Measurements from ENCODE around the gene NPLOC4. TPM values are rescaled to one million over a fixed set of nuclear protein-coding genes. Genes with fewer than 3 reads are reported as not detected.
A peak's percentile ranks its signal among the peaks of the same experiment; 100 is the strongest.

The NPLOC4 gene
- total and polyA plus RNA-seq, 2 of the 13 experiments (the other 11 are each of a cell fraction or from before 2014, with no cell fraction given) = 57.0 to 97.0 TPM

DNA sequence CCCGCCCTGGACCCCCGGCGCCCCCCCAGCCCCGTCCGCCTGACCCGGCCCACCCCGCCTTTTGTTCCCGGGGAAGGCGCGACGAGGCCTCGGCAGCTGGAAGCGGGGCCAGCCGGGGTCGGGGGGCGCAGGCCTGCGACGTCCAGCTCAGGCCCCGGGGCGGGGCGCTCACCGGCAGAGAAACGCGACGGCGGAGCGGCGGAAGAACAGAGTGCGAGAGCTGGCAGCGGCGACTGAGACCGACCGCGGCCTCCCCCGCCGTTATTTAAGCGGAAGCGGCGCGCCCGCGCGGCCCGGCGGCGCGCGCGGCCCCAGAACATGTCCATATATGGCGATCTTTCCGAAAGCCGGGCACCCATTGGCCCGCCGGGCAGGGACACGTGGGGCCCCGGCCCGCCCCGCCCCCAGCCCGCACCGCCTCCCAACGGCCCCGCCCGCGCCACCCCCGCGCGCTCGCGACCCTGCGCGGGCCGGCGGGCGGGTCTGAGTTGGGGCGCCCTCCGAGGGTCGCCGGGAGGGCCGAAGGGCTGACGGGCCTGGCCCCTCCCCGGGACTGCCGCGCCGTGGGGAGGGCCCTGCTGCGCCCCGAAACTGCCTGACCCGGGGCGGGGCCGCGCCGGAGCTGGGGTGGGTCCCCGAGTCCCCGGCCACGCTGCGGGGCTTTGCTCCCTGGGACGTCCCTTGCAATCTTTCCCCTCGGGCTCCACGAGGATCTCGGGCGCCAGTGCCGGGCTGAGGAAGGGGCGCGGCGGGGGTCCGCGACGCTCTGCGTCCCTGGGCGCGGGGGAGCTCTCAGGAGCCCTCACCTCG is 124.1 kb downstream of the NPLOC4 start, which contains the start of gene ACTG1 (continued):
- peak; percentile 90; the same call in 1 of the 2 replicates for TF ChIP-seq POLR2AphosphoS2 (IDR thresholded peaks at IDR 0.05; ENCODE audit: low read depth, low read length)
- TF ChIP-seq SIN3A (IDR thresholded peaks at IDR 0.05; ENCODE audit: borderline replicate concordance, low read depth, low read length) = peak; percentile 93
- TF ChIP-seq EEA1 (CRISPR knock-in tag; IDR thresholded peaks at IDR 0.05; ENCODE audit: borderline replicate concordance) = peak; percentile 94; the same call in 1 of the 2 replicates
- TF ChIP-seq HOXA5 (CRISPR knock-in tag; IDR thresholded peaks at IDR 0.05) = peak; percentile 85
- TF ChIP-seq NONO (IDR thresholded peaks at IDR 0.05) = no peak
- TF ChIP-seq NONO (CRISPR knock-in tag; conservative IDR thresholded peaks at IDR 0.05) = no peak
- TF ChIP-seq ZNF546 (CRISPR knock-in tag; conservative IDR thresholded peaks at IDR 0.05) = peak; percentile 5; the same call in 1 of the 2 replicates
- 0 out of 2 replicates have a peak, but pooled peaks have one; percentile 41 for TF ChIP-seq FOXM1 (CRISPR knock-in tag; IDR thresholded peaks at IDR 0.05)
- TF ChIP-seq GTF2F1 (IDR thresholded peaks at IDR 0.05; ENCODE audit: low read length) = peak; percentile 94; the same call in 1 of the 2 replicates
- TF ChIP-seq ZNF781 (CRISPR knock-in tag; IDR thresholded peaks at IDR 0.05; ENCODE audit: borderline replicate concordance, not compliant biosample characterization) = no peak
- TF ChIP-seq ZSCAN31 (CRISPR knock-in tag; IDR thresholded peaks at IDR 0.05; ENCODE audit: low read depth) = peak; percentile 85
- TF ChIP-seq, protein P1, sequence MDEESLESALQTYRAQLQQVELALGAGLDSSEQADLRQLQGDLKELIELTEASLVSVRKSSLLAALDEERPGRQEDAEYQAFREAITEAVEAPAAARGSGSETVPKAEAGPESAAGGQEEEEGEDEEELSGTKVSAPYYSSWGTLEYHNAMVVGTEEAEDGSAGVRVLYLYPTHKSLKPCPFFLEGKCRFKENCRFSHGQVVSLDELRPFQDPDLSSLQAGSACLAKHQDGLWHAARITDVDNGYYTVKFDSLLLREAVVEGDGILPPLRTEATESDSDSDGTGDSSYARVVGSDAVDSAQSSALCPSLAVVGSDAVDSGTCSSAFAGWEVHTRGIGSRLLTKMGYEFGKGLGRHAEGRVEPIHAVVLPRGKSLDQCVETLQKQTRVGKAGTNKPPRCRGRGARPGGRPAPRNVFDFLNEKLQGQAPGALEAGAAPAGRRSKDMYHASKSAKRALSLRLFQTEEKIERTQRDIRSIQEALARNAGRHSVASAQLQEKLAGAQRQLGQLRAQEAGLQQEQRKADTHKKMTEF (CRISPR knock-in tag; IDR thresholded peaks at IDR 0.05) = peak; percentile 36; the same call in 1 of the 2 replicates
- TF ChIP-seq ZNF644 (CRISPR knock-in tag; IDR thresholded peaks at IDR 0.05; ENCODE audit: low read depth) = no peak
- TF ChIP-seq ZNF891 (CRISPR knock-in tag; IDR thresholded peaks at IDR 0.05) = no peak; the same call in 1 of the 2 replicates
- TF ChIP-seq, protein P2, sequence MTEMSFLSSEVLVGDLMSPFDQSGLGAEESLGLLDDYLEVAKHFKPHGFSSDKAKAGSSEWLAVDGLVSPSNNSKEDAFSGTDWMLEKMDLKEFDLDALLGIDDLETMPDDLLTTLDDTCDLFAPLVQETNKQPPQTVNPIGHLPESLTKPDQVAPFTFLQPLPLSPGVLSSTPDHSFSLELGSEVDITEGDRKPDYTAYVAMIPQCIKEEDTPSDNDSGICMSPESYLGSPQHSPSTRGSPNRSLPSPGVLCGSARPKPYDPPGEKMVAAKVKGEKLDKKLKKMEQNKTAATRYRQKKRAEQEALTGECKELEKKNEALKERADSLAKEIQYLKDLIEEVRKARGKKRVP (CRISPR knock-in tag; IDR thresholded peaks at IDR 0.05) = no peak
- no peak for TF ChIP-seq TFDP2 (CRISPR knock-in tag; IDR thresholded peaks at IDR 0.05)
- TF ChIP-seq, protein P3, sequence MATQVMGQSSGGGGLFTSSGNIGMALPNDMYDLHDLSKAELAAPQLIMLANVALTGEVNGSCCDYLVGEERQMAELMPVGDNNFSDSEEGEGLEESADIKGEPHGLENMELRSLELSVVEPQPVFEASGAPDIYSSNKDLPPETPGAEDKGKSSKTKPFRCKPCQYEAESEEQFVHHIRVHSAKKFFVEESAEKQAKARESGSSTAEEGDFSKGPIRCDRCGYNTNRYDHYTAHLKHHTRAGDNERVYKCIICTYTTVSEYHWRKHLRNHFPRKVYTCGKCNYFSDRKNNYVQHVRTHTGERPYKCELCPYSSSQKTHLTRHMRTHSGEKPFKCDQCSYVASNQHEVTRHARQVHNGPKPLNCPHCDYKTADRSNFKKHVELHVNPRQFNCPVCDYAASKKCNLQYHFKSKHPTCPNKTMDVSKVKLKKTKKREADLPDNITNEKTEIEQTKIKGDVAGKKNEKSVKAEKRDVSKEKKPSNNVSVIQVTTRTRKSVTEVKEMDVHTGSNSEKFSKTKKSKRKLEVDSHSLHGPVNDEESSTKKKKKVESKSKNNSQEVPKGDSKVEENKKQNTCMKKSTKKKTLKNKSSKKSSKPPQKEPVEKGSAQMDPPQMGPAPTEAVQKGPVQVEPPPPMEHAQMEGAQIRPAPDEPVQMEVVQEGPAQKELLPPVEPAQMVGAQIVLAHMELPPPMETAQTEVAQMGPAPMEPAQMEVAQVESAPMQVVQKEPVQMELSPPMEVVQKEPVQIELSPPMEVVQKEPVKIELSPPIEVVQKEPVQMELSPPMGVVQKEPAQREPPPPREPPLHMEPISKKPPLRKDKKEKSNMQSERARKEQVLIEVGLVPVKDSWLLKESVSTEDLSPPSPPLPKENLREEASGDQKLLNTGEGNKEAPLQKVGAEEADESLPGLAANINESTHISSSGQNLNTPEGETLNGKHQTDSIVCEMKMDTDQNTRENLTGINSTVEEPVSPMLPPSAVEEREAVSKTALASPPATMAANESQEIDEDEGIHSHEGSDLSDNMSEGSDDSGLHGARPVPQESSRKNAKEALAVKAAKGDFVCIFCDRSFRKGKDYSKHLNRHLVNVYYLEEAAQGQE (IDR thresholded peaks at IDR 0.05; ENCODE audit: borderline replicate concordance in 1 of 2, low read depth in 1 of 2, low read length in 2 of 2) = peak in 1 of 2 experiments; percentile 42; a peak in 1 of 4 replicates
- TF ChIP-seq ZNF282 (IDR thresholded peaks at IDR 0.05; ENCODE audit: partially characterized antibody) = no peak

Measured in HepG2 (cell line).